ENCODE data around the gene CCL5.

The CCL5 gene

GRCh38 chr17:35865412-35866340 lies 14.5 kb downstream of the CCL5 start:
- TF ChIP-seq, protein P1, sequence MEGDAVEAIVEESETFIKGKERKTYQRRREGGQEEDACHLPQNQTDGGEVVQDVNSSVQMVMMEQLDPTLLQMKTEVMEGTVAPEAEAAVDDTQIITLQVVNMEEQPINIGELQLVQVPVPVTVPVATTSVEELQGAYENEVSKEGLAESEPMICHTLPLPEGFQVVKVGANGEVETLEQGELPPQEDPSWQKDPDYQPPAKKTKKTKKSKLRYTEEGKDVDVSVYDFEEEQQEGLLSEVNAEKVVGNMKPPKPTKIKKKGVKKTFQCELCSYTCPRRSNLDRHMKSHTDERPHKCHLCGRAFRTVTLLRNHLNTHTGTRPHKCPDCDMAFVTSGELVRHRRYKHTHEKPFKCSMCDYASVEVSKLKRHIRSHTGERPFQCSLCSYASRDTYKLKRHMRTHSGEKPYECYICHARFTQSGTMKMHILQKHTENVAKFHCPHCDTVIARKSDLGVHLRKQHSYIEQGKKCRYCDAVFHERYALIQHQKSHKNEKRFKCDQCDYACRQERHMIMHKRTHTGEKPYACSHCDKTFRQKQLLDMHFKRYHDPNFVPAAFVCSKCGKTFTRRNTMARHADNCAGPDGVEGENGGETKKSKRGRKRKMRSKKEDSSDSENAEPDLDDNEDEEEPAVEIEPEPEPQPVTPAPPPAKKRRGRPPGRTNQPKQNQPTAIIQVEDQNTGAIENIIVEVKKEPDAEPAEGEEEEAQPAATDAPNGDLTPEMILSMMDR (IDR thresholded peaks at IDR 0.05; ENCODE audit: poor library complexity, severe bottlenecking) = no peak
- ATAC-seq (ENCODE audit: low read depth) = no peak
- Histone ChIP-seq H3K9me3 (ENCODE audit: severe bottlenecking) (no peaks in the 10 kb centered on the region), H3K27me3 (ENCODE audit: insufficient read depth, poor library complexity, severe bottlenecking) (no peaks in the 10 kb centered on the region), H3K4me1 (ENCODE audit: insufficient read depth, poor library complexity, severe bottlenecking) (peaks cover 2% of the 10 kb centered on the region), H3K36me3 (ENCODE audit: low read depth) (no peaks in the 10 kb centered on the region), H3K27ac (ENCODE audit: poor library complexity, severe bottlenecking) (no peak overlapping the region), H3K4me3 (ENCODE audit: severe bottlenecking) (no peak overlapping the region)
- DNase-seq (ENCODE audit: low spot score) = no peak

DNA sequence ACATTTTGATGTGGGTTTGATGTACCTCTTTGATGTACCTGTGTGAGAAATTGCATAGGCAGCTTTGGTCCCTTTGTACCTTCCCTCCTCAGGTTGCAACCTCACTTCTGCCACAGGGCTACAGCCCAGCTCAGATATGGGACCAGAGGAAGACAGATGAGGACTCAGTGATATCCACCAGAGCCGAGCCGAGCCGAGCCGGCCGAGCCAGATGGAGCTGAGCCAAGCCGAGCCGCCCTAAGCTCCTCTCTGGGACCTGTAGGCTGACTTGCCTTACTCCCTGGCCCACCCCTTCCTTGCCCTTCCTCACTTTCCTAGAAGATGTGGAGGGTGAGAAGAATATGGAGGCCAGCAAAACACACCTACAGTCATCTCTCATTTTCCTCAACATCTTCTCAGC lies 15.3 kb downstream of the CCL5 start:
- Histone ChIP-seq H3K4me1 (ENCODE audit: insufficient read depth, poor library complexity, severe bottlenecking) (peaks cover 2% of the 10 kb centered on the region), H3K4me3 (ENCODE audit: severe bottlenecking) (no peak overlapping the region), H3K9me3 (ENCODE audit: severe bottlenecking) (no peaks in the 10 kb centered on the region), H3K27me3 (ENCODE audit: insufficient read depth, poor library complexity, severe bottlenecking) (no peaks in the 10 kb centered on the region), H3K36me3 (ENCODE audit: low read depth) (no peaks in the 10 kb centered on the region), H3K27ac (ENCODE audit: poor library complexity, severe bottlenecking) (no peak overlapping the region)
- no peak for DNase-seq (ENCODE audit: low spot score)
- ATAC-seq (ENCODE audit: low read depth) = no peak
- TF ChIP-seq, protein P1 (IDR thresholded peaks at IDR 0.05; ENCODE audit: poor library complexity, severe bottlenecking) = no peak

DNA sequence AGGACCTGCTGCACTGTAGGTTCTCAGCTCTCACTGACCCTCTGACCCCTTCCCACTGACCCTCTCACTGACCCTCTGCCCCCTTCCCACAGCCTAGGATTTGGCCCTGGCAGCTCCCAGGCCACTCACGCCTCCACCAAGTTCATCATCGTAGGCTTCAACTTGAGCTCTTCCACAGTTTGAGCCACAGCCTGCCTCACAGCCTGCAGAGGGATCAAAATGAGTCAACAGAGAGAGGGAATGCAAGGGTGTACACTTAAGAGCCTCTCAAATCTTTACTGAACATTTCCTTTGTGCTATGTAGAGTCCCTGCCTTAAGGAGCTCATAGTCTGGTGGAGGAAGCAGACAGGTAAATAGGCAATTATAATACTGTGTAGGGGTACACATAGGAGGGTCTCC lies 23.6 kb downstream of the CCL5 start:
- Histone ChIP-seq H3K9me3 (ENCODE audit: severe bottlenecking) (no peaks in the 10 kb centered on the region), H3K27me3 (ENCODE audit: insufficient read depth, poor library complexity, severe bottlenecking) (no peaks in the 10 kb centered on the region), H3K36me3 (ENCODE audit: low read depth) (no peaks in the 10 kb centered on the region), H3K4me1 (ENCODE audit: insufficient read depth, poor library complexity, severe bottlenecking) (no peaks in the 10 kb centered on the region), H3K4me3 (ENCODE audit: severe bottlenecking) (no peak overlapping the region), H3K27ac (ENCODE audit: poor library complexity, severe bottlenecking) (no peak overlapping the region)
- DNase-seq (ENCODE audit: low spot score) (no peak), ATAC-seq (ENCODE audit: low read depth) (peak; percentile 26; the same call in 1 of the 3 replicates)
- TF ChIP-seq, protein P1 (IDR thresholded peaks at IDR 0.05; ENCODE audit: poor library complexity, severe bottlenecking) = no peak

DNA sequence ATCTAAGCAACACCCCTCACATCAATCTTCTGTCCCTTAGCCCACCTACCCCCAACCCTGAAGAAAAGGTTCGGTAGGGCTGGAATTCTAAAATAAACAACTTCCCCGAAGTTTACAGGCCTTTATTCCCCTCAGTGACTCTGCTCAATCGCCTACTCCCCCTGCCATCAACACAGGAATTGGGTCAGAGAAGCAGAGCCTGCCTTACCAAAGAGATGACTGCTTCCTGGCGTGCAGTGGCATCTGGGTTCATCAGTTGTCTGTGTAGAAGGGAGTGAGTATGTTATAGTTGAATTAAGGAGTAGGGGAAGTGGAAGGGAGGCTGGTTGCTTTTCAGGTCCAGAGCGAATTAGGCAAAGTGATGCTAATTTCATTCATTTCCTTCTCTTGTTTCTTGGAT lies 24.2 kb downstream of the CCL5 start:
- Histone ChIP-seq H3K4me1 (ENCODE audit: insufficient read depth, poor library complexity, severe bottlenecking) (no peaks in the 10 kb centered on the region), H3K36me3 (ENCODE audit: low read depth) (no peaks in the 10 kb centered on the region), H3K4me3 (ENCODE audit: severe bottlenecking) (no peak overlapping the region), H3K27me3 (ENCODE audit: insufficient read depth, poor library complexity, severe bottlenecking) (no peaks in the 10 kb centered on the region), H3K9me3 (ENCODE audit: severe bottlenecking) (no peaks in the 10 kb centered on the region), H3K27ac (ENCODE audit: poor library complexity, severe bottlenecking) (no peak overlapping the region)
- ATAC-seq (ENCODE audit: low read depth) (no peak), DNase-seq (ENCODE audit: low spot score) (no peak)
- TF ChIP-seq, protein P1 (IDR thresholded peaks at IDR 0.05; ENCODE audit: poor library complexity, severe bottlenecking) = no peak

Data from RWPE2 (cell line).